ENCODE data around the gene CHST11.

The CHST11 gene

GRCh38 chr12:104704224-104704779 lies 247.6 kb downstream of the CHST11 start:
- DNase-seq: no peak

- no peak for DNase-seq
These were observed 250.4 kb downstream of the CHST11 start for GRCh38 chr12:104707194-104707593.

GRCh38 chr12:104707794-104708558 lies 251.2 kb downstream of the CHST11 start:
- DNase-seq: no peak

DNA sequence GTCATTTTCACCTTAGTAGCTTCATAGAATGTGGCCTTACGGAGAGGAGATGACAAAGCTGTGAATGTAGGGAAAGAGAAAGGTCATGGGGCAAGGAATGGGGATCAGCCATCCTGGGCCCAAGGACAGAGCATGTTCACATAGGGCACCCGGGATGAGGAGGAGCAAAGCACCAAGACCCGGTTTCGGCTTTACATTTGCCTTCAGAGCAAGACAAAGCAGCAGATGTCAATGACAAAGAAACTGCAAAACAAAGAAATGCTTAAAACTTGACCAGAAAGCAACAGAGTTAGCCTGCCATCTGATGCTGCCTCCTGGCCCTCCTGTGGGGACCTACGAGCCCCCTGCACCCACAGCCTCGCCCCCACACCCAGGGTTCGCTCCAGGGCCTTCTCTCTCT lies 252.1 kb downstream of the CHST11 start:
- no peak for DNase-seq

DNA sequence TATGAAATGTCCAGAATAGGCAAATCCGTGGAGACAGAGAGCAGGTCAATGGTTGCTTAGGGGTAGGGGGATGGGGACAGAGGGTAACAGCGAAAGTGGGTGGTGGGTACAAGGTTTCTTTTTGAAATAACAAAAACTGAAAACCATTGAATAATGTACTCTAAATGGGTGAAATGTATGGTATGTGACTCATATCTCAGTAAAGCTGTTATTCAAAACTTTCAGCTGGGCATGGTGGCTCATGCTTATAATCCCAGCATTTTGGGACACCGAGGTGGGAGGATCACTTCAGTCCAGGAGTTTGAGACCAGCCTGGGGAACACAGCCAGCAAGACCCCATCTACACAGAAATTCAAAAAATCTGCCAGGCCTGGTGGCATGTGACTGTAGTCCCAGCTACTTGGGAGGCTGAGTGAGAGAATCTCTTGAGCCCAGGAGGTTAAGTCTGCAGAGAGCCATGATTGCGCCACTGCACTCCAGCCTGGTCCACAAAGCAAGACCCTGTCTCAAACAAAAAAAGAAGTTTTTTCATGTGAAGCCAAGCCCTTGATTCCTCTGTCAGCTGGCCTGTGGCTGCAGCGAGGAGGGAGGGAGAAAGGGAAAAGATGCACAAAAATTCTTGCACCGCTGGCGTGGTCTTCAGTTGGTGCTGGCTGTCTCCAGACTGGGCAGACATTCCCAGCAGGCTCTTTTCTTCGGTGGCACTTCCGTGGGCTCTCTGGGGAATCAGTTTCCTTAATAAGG lies 253.1 kb downstream of the CHST11 start:
- no peak for DNase-seq

- no peak for DNase-seq
These were observed 254.4 kb downstream of the CHST11 start for GRCh38 chr12:104710940-104711689.

DNA sequence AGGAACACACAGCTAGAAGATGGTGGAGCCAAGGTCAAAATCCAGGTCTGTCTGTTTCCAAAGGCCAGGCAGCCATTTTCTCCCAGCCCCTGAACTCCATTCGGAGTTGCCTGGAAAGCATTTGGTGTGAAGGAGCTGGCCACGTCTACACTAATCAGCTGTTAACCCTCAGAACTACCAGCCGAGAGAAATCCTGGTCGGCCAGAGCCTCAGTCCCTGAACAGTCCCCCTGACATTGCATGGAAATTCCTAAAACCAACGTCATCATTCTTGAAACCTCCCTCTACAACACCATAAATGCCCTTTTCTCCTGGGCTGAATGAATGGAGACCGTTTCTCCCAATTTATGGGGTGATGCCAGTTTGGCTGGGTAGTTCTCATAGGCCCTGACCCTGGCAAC lies 255.7 kb downstream of the CHST11 start:
- DNase-seq: no peak

DNA sequence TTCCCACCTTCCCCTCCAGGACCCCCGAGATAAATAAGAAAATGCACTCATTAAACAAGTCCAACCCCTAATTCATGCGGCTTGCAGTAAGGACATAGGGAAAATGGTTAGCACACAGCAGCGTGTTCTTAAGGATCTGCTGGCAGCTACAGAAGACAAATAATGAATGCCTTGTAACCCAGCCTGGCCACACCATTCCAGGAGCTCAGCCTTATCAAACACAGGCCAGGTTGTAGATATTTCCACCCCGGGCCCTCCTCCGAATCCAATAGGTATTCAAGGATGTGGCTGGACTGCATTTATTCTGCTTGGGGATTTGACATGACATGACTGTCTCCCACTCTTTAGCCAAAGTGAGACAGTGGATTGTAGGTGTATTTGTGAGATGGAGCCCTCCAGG lies 256.2 kb downstream of the CHST11 start:
- no peak for DNase-seq

GRCh38 chr12:104713444-104713843 lies 256.7 kb downstream of the CHST11 start:
- DNase-seq: no peak

- DNase-seq: no peak
These were observed 257.6 kb downstream of the CHST11 start for GRCh38 chr12:104714369-104714768.

DNA sequence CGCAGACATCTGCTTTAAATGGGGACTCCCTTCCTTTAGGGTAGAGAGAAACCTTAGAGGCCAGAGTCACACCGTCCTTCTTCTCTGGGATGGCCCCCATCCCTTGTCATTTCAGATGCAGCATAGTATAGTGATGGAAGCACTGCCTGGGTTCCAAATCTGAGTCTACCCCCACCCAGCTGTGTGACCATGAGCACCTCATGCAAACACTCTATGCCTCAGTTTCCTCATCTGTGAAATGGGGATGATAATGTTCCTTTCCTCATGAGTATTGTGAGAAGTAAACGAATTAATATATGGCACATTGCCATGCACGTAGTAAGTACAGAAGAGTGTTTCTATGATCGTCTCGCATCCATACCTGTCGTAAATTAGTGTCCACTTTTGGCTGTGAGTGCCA lies 259.4 kb downstream of the CHST11 start:
- no peak for DNase-seq

- DNase-seq: no peak
These were observed 261.7 kb downstream of the CHST11 start for GRCh38 chr12:104718304-104718929.

DNA sequence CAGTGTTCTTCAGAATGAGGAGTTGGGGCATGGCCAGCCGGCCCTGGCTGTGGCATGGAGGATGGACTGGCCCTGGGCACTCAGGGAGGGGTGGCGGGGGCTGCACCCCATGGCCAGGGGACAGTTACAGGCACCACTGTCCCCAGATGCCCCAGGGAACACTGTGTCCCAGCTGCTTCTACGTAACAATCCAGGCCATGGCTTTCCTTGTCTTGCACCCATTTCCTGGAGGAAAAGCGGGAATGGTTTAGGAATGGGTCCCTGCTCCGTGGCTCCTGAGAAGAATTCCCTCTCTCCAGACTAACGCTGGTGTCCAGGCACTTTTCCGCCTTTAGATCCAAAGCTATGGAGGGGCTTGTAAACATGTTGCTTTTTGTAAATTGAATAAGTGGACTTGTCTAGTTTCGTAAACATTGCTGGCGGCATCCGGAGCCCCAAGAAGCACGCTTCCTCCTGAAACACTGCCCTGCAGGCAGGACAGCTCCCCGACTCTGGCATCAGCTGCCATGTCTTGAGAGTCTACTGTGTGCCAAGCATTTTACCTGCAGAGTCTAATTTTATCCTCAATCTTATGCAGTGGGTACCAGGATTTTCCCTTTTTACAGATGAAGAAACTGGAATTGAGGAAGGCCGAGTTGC lies 263.1 kb downstream of the CHST11 start:
- DNase-seq: no peak

GRCh38 chr12:104720339-104721038 lies 263.7 kb downstream of the CHST11 start:
- peak; percentile 58 to 69 for DNase-seq

DNA sequence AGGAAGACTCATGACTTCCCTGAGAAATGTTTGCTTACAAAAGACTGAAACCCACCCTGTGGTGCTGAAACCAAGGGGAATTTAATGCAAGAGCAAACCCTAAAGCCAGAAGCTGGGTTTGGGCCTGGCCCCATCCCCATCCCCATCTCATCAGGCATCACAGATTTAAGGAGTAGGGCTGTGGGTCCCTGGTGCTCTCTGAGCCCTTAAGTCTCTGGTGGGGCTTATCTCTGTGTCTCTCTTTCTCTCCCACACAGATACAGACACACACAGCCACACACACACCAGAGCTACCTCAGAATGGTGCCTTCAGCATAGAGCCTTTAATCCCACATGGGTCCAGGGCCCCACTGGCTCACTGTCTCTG lies 264.3 kb downstream of the CHST11 start:
- DNase-seq: no peak

GRCh38 chr12:104721936-104722335 lies 265.2 kb downstream of the CHST11 start:
- DNase-seq: no peak

DNA sequence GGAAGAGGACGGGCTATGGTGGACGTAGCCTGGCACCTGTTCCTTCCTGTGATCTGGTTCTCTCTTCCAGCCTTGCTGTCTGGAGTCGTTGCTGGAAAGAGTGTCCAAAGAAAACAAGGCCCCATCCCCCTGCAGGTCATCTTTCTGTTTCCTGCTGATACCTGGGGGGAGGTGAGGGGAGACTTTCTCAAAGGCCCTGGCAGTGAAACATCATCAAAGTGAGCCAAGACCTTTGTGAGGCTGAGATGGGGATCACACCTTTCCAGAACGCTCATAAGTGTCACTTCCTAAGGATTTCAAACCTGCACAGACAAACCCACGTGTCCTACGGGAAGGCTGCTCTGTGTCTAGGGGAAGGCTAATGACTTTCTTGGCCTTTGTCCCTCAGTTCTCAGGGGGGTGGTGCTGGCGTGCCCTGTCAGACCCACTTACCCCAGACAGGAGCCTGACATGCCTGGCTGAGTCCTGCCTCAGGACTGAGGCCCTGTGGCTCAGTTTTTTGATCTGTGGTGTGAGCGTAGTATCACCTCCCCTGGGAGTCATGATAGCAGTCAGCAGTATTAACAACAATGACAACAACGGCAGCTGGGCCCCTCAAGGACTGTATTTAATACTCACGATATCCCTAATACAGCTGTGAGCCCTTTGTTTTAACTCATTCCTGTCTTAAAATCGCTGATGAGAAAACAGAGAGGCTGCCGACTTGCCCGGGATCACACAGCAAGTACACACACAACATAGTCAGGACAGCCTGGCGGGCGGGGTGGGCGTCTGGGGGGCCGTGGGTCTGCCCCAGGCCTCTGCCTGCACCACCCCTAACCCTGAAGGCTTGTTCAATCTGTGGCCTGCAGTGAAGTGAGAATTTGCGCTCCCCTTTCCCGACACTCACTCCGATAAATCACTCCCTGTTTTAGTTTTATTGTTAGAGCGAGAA lies 266.1 kb downstream of the CHST11 start:
- no peak for DNase-seq

DNA sequence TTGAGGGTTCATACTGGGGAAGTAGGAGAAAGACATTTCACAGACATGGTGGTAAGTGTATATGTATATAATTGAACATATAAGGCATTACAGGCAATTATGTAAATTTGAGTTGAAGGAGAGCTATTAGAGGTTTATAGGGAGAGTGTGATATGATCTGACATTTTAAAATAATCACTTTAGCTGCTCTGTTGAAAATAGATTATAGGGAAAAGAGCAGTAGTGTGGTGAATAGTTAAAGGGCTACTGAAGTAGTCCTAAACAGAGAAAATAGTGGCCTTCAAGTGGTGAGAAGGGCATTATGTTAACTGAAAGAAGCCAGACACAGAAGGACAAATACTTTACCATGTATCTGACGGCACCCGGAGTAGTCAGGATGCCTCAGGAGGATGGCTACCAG lies 267.1 kb downstream of the CHST11 start:
- DNase-seq: no peak

DNA sequence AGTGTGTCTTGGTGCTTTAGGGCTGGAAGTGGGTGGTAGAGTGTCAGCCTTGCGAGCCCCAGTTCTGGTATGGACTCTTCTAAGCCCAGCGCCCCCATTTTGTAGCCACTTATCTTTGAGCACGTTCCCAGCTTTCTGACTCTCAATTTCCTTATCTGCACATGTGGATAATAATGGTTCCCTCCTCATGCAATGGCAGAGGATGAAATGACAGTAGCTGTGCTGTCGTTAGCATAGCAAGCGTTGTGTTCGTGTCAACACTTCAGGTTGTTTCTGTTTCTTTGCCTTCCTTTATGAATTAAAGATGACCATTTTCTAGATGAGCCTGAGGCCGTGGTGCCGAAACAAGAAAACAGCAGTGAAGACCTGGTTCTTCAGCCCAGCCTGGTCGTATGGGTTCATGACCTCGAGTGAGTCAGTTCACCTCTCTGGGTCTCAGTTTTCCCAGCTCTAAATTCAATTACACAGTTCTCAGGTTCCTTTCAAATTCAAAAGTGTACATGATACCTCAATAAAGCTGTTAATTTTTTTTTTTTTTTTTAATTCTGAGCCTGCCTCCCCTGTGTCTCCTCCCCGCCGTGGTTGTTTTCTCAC lies 268.3 kb downstream of the CHST11 start:
- no peak for DNase-seq

DNA sequence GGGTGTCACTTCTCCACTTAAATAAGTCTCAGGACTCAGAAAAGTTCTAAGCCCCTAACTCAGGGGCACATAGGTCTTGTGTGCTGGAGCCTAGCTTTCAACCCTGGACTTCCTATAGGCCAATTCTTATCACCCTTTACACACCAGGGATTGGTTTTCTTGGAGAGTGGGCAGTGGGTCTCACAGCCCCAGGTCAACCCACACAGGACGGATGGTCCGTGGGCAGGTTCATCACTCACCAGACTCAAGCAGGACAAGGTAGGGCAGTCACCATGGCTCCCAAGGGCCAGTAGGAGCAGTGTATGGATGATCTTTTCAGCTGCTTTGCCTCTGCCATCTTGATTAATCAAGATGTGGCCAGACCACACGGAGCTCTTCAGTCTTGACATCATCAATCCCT lies 268.9 kb downstream of the CHST11 start:
- DNase-seq: no peak

Measured in activated T-cell treated with anti-CD3 and anti-CD28 coated beads, Interleukin-2, amount 50 U/mL, for 48 hours (primary cell).